HUES48 (cell line): ENCODE data around the gene CHST14.
"Not testable (repeated sequence)": the region's sequence is repeated elsewhere in the genome, so short reads cannot be mapped to it uniquely, and the experiment has no call there.

Source experiments
- H3K27ac ChIP-seq: one replicate; pipeline ENCODE4 v1.7.0; 2013; ENCODE audit warnings: low read depth, low read length, inconsistent platforms
- H3K27me3 ChIP-seq: 2 replicates; pipeline ENCODE4 v1.6.1; 2013; ENCODE audit warnings: mild to moderate bottlenecking, low read length; ENCODE audit not compliant: control insufficient read depth, insufficient read depth
- H3K36me3 ChIP-seq: 2 replicates; pipeline ENCODE4 v1.6.1; 2013; ENCODE audit warnings: low read length; ENCODE audit not compliant: control insufficient read depth, insufficient read depth
- H3K4me1 ChIP-seq: 2 replicates; pipeline ENCODE4 v1.6.1; 2013; ENCODE audit warnings: mild to moderate bottlenecking, low read length; ENCODE audit not compliant: control insufficient read depth, insufficient read depth
- H3K4me3 ChIP-seq: 2 replicates; pipeline ENCODE4 v1.5.1; 2013; ENCODE audit warnings: mild to moderate bottlenecking, low read depth, low read length
- H3K9ac ChIP-seq: 2 replicates; pipeline ENCODE4 v1.6.1; 2013; ENCODE audit warnings: mild to moderate bottlenecking, low read depth, low read length, moderate library complexity
- H3K9me3 ChIP-seq: 2 replicates; pipeline ENCODE4 v1.6.1; 2013; ENCODE audit warnings: low read length; ENCODE audit not compliant: control insufficient read depth, insufficient read depth

The CHST14 gene

GRCh38 chr15:40443255-40443654, 27.5 kb upstream of the CHST14 start:
- Histone ChIP-seq H3K27ac (no peak overlapping the region), H3K36me3 (peaks cover 10% of the 10 kb centered on the region), H3K9me3 (no peaks in the 10 kb centered on the region), H3K9ac (no peak overlapping the region), H3K27me3 (peaks cover 3% of the 10 kb centered on the region; the same call in 1 of the 2 replicates), H3K4me1 (peaks cover 52% of the 10 kb centered on the region), H3K4me3 (no peak overlapping the region)

- no peaks in the 10 kb centered on the region for H3K27me3 ChIP-seq
- peaks cover 14% of the 10 kb centered on the region for H3K36me3 ChIP-seq
- H3K4me3 ChIP-seq = no peak overlapping the region
- H3K9ac ChIP-seq = no peak overlapping the region
- H3K9me3 ChIP-seq = no peaks in the 10 kb centered on the region
- no peak overlapping the region for H3K27ac ChIP-seq
- peaks cover 46% of the 10 kb centered on the region for H3K4me1 ChIP-seq
These were observed 26.9 kb upstream of the CHST14 start for GRCh38 chr15:40443846-40444245.

- no peak overlapping the region for H3K9ac ChIP-seq
- no peaks in the 10 kb centered on the region for H3K9me3 ChIP-seq
- H3K27me3 ChIP-seq = no peaks in the 10 kb centered on the region
- H3K4me3 ChIP-seq = no peak overlapping the region
- H3K36me3 ChIP-seq = peaks cover 18% of the 10 kb centered on the region
- H3K4me1 ChIP-seq = peaks cover 40% of the 10 kb centered on the region
- H3K27ac ChIP-seq = no peak overlapping the region
These were observed 26.0 kb upstream of the CHST14 start for GRCh38 chr15:40444736-40445135.

- H3K4me3 ChIP-seq = peak overlapping the region; percentile 31; the same call in 1 of the 2 replicates
- H3K27me3 ChIP-seq = no peaks in the 10 kb centered on the region
- peaks cover 18% of the 10 kb centered on the region for H3K36me3 ChIP-seq
- peak overlapping the region; percentile 78 for H3K27ac ChIP-seq
- no peak overlapping the region for H3K9ac ChIP-seq
- no peaks in the 10 kb centered on the region for H3K9me3 ChIP-seq
- peaks cover 46% of the 10 kb centered on the region for H3K4me1 ChIP-seq
These were observed 25.3 kb upstream of the CHST14 start for GRCh38 chr15:40445421-40445922.

- Histone ChIP-seq H3K9me3 (no peaks in the 10 kb centered on the region), H3K4me3 (no peak overlapping the region), H3K27me3 (no peaks in the 10 kb centered on the region), H3K4me1 (peaks cover 50% of the 10 kb centered on the region), H3K36me3 (peaks cover 18% of the 10 kb centered on the region), H3K27ac (peak overlapping the region; percentile 78), H3K9ac (no peak overlapping the region)
These were observed 24.6 kb upstream of the CHST14 start for GRCh38 chr15:40446144-40446543.

- Histone ChIP-seq H3K9me3 (no peaks in the 10 kb centered on the region), H3K4me1 (peaks cover 61% of the 10 kb centered on the region), H3K36me3 (peaks cover 18% of the 10 kb centered on the region), H3K27ac (no peak overlapping the region), H3K9ac (no peak overlapping the region), H3K27me3 (no peaks in the 10 kb centered on the region), H3K4me3 (no peak overlapping the region)
These were observed 22.4 kb upstream of the CHST14 start for GRCh38 chr15:40448354-40448753.

- Histone ChIP-seq H3K27ac (no peak overlapping the region), H3K4me3 (no peak overlapping the region), H3K36me3 (peaks cover 18% of the 10 kb centered on the region), H3K9me3 (no peaks in the 10 kb centered on the region), H3K9ac (no peak overlapping the region), H3K4me1 (peaks cover 55% of the 10 kb centered on the region), H3K27me3 (no peaks in the 10 kb centered on the region)
These were observed 21.5 kb upstream of the CHST14 start for GRCh38 chr15:40449275-40449674.

GRCh38 chr15:40450047-40450446, 20.7 kb upstream of the CHST14 start:
- peaks cover 18% of the 10 kb centered on the region for H3K36me3 ChIP-seq
- no peak overlapping the region for H3K9ac ChIP-seq
- H3K4me1 ChIP-seq = peaks cover 51% of the 10 kb centered on the region
- no peak overlapping the region for H3K4me3 ChIP-seq
- no peaks in the 10 kb centered on the region for H3K27me3 ChIP-seq
- H3K9me3 ChIP-seq = no peaks in the 10 kb centered on the region
- no peak overlapping the region for H3K27ac ChIP-seq

GRCh38 chr15:40451527-40452158, 19.1 kb upstream of the CHST14 start:
- Histone ChIP-seq H3K4me1 (peaks cover 48% of the 10 kb centered on the region), H3K4me3 (no peak overlapping the region), H3K9ac (no peak overlapping the region; the same call in 1 of the 2 replicates), H3K27me3 (no peaks in the 10 kb centered on the region), H3K27ac (peak overlapping the region; percentile 28), H3K36me3 (peaks cover 9% of the 10 kb centered on the region; the same call in 1 of the 2 replicates), H3K9me3 (no peaks in the 10 kb centered on the region)

GRCh38 chr15:40452296-40453090, 18.3 kb upstream of the CHST14 start:
- Histone ChIP-seq H3K9me3 (no peaks in the 10 kb centered on the region), H3K9ac (no peak overlapping the region; the same call in 1 of the 2 replicates), H3K4me3 (no peak overlapping the region), H3K27me3 (no peaks in the 10 kb centered on the region), H3K27ac (peak overlapping the region; percentile 35), H3K36me3 (peaks cover 9% of the 10 kb centered on the region; the same call in 1 of the 2 replicates), H3K4me1 (peaks cover 48% of the 10 kb centered on the region)

- not testable (repeated sequence) for H3K4me3 ChIP-seq, H3K9me3 ChIP-seq, H3K27me3 ChIP-seq, H3K9ac ChIP-seq, H3K27ac ChIP-seq
- Histone ChIP-seq H3K36me3 (peaks cover 13% of the 10 kb centered on the region), H3K4me1 (peaks cover 48% of the 10 kb centered on the region)
These were observed 16.8 kb upstream of the CHST14 start for GRCh38 chr15:40453941-40454340.
